HepG2 (cell line): ENCODE results near the gene MYO1E. TPM values are rescaled to one million over a fixed set of nuclear protein-coding genes. Genes with fewer than 3 reads are reported as not detected.

Source experiments
- ATF6 ChIP-seq: sonication (generic); formaldehyde crosslinking; conservative IDR thresholded peaks from 2 replicates; pipeline ENCODE4 v1.4.0; 2020; ENCODE audit warnings: missing genetic modification reagents
- CEBPB ChIP-seq: IDR thresholded peaks from 2 replicates; pipeline ENCODE4 v1.6.1; 2011; ENCODE audit warnings: low read depth, low read length, improper control_type of control experiment, borderline replicate concordance
- MEIS1 ChIP-seq: sonication (generic); formaldehyde crosslinking; IDR thresholded peaks from 2 replicates; pipeline ENCODE4 v1.9.0; 2021; ENCODE audit warnings: mild to moderate bottlenecking, missing genetic modification reagents, moderate library complexity, borderline replicate concordance
- MTA1 ChIP-seq: sonication (generic); formaldehyde crosslinking; IDR thresholded peaks from 2 replicates; pipeline ENCODE4 v1.4.0; 2020; ENCODE audit warnings: missing genetic modification reagents, mild to moderate bottlenecking, borderline replicate concordance
- SIN3A ChIP-seq: IDR thresholded peaks from 2 replicates; pipeline ENCODE4 v1.6.1; 2011; ENCODE audit warnings: low read depth, mild to moderate bottlenecking, control low read depth, low read length, borderline replicate concordance
- SRSF4 ChIP-seq: fragments of 200-400 bp; formaldehyde crosslinking; IDR thresholded peaks from one replicate; pipeline ENCODE4 v1.6.1; 2018; ENCODE audit warnings: mild to moderate bottlenecking, low read depth, low read length, moderate library complexity; ENCODE audit not compliant: poor library complexity, severe bottlenecking
- THAP11 ChIP-seq: IDR thresholded peaks from 2 replicates; pipeline ENCODE4 v1.6.1; 2016; ENCODE audit warnings: missing biosample characterization, missing genetic modification reagents
- ZBTB40 ChIP-seq, 2 experiments: fragments of 450-650 bp in 1 of 2; sonication (generic) in 1 of 2; formaldehyde crosslinking in 1 of 2; IDR thresholded peaks; 2 replicates each; pipeline versions ENCODE4 v1.6.1 to v1.8.0; 2016 to 2022; ENCODE audit warnings: antibody characterized with exemption in 1 of 2, mild to moderate bottlenecking in 1 of 2, missing genetic modification reagents in 1 of 2
- ZNF354B ChIP-seq: sonication (generic); formaldehyde crosslinking; IDR thresholded peaks from 2 replicates; pipeline ENCODE4 v1.8.0; 2022; ENCODE audit warnings: mild to moderate bottlenecking, missing genetic modification reagents
- ZNF710 ChIP-seq: sonication (generic); formaldehyde crosslinking; IDR thresholded peaks from 2 replicates; pipeline ENCODE4 v1.5.0; 2020; ENCODE audit warnings: mild to moderate bottlenecking, missing genetic modification reagents, borderline replicate concordance
- polyA plus RNA-seq, 8 experiments: library from polyadenylated mRNA; depleted of rRNA in 3 of 8; stranded (reverse) in 7 of 8; unstranded in 1 of 8; fragments of >200 nt; fragmentation: Illumina TruSeq in 4 of 8; extraction: Trizol in 4 of 8; gene quantifications; 2 replicates each; pipeline versions ENCODE4 v1.2.1 to v1.2.3, GENCODE V29; 2011 to 2016; ENCODE audit warnings: low read depth in 4 of 8, missing spikeins in 1 of 8, mixed read lengths in 1 of 8; ENCODE audit not compliant: insufficient read depth in 1 of 8
- total RNA-seq, 5 experiments: library from RNA; depleted of rRNA; stranded (reverse); fragments of >200 nt; fragmentation: Illumina TruSeq; extraction: Trizol; gene quantifications; 2 replicates each; pipeline ENCODE4 v1.2.3, GENCODE V29; 2016; ENCODE audit warnings: low read depth in 1 of 5
- TF ChIP-seq, protein P1 (sequence below): sonication (generic); formaldehyde crosslinking; IDR thresholded peaks from 2 replicates; pipeline ENCODE4 v1.5.0; 2020; ENCODE audit warnings: missing genetic modification reagents, mild to moderate bottlenecking, borderline replicate concordance
- TF ChIP-seq, protein P2 (sequence below): sonication (generic); formaldehyde crosslinking; IDR thresholded peaks from 2 replicates; pipeline ENCODE4 v1.4.0; 2020; ENCODE audit warnings: missing genetic modification reagents, borderline replicate concordance

Gene MYO1E
- total and polyA plus RNA-seq, 2 of the 13 experiments (the other 11 are each of a cell fraction or from before 2014, with no cell fraction given): 15.7 to 25.1 TPM

GRCh38 chr15:59281699-59282098, 91.0 kb downstream of the MYO1E start (continued):
- TF ChIP-seq ZBTB40 (IDR thresholded peaks at IDR 0.05) (no peak), ZBTB40 (CRISPR knock-in tag; IDR thresholded peaks at IDR 0.05) (0 out of 2 replicates have a peak, but pooled peaks have one; percentile 29), ZNF710 (CRISPR knock-in tag) (peak; percentile 69; the same call in 1 of the 2 replicates), SIN3A (no peak), CEBPB (peak; percentile 86), THAP11 (CRISPR knock-in tag) (no peak), ATF6 (CRISPR knock-in tag) (no peak), MEIS1 (CRISPR knock-in tag) (no peak), MTA1 (CRISPR knock-in tag) (no peak), SRSF4 (no peak), ZNF354B (CRISPR knock-in tag) (no peak)
- TF ChIP-seq, protein P1, sequence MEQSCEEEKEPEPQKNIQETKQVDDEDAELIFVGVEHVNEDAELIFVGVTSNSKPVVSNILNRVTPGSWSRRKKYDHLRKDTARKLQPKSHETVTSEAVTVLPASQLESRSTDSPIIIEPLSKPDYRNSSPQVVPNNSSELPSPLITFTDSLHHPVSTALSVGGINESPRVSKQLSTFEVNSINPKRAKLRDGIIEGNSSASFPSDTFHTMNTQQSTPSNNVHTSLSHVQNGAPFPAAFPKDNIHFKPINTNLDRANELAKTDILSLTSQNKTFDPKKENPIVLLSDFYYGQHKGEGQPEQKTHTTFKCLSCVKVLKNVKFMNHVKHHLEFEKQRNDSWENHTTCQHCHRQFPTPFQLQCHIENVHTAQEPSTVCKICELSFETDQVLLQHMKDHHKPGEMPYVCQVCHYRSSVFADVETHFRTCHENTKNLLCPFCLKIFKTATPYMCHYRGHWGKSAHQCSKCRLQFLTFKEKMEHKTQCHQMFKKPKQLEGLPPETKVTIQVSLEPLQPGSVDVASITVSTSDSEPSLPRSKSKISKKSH (CRISPR knock-in tag): no peak
- TF ChIP-seq, protein P2, sequence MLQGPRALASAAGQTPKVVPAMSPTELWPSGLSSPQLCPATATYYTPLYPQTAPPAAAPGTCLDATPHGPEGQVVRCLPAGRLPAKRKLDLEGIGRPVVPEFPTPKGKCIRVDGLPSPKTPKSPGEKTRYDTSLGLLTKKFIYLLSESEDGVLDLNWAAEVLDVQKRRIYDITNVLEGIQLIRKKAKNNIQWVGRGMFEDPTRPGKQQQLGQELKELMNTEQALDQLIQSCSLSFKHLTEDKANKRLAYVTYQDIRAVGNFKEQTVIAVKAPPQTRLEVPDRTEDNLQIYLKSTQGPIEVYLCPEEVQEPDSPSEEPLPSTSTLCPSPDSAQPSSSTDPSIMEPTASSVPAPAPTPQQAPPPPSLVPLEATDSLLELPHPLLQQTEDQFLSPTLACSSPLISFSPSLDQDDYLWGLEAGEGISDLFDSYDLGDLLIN: no peak
